Stimulated activated CD8-positive, alpha-beta memory T cell treated with anti-CD3 and anti-CD28 coated beads, Interleukin-4, amount 100 ng/mL, for 4 hours (primary cell): ENCODE measurements around the gene IL1RAPL2.
"Not testable (repeated sequence)": the region's sequence is repeated elsewhere in the genome, so short reads cannot be mapped to it uniquely, and the experiment has no call there.

Source experiments
- DNase-seq, 2 donors: peaks; one replicate each; pipeline ENCODE4 v3.0.0-alpha.2; 2020; ENCODE audit warnings: low read depth in 2 of 2, low spot score in 1 of 2

Gene IL1RAPL2

GRCh38 chrX:105759598-105759997, 1193.6 kb downstream of the IL1RAPL2 start:
- DNase-seq: no peak

GRCh38 chrX:105765691-105766090, 1199.7 kb downstream of the IL1RAPL2 start:
- no peak for DNase-seq

- no peak for DNase-seq
Measured at GRCh38 chrX:105773801-105774200, 1207.8 kb downstream of the IL1RAPL2 start.

GRCh38 chrX:105775679-105776078, 1209.7 kb downstream of the IL1RAPL2 start:
- no peak for DNase-seq

- no peak for DNase-seq
Measured at GRCh38 chrX:105781804-105782203, 1215.8 kb downstream of the IL1RAPL2 start.

GRCh38 chrX:105796877-105797276, 1230.9 kb downstream of the IL1RAPL2 start:
- DNase-seq: not testable (repeated sequence)

GRCh38 chrX:105803891-105804290, 1237.9 kb downstream of the IL1RAPL2 start:
- no peak for DNase-seq

- DNase-seq: not testable (repeated sequence)
Measured at GRCh38 chrX:105805655-105806054, 1239.7 kb downstream of the IL1RAPL2 start.

- no peak for DNase-seq
Measured at GRCh38 chrX:105816517-105816916, 1250.5 kb downstream of the IL1RAPL2 start.
